Heart left ventricle (tissue), 13 donors: ENCODE results near the gene NSFL1C.

ENCODE experiments used
- POLR2A ChIP-seq, 2 donors: fragments of 450-650 bp; IDR thresholded peaks; one replicate each; pipeline ENCODE4 v1.6.1; 2017; ENCODE audit warnings: antibody characterized with exemption in 2 of 2, mild to moderate bottlenecking in 2 of 2, moderate library complexity in 2 of 2
- TF ChIP-seq, protein P1 (sequence below), 12 donors: fragments of 200-600 bp; sonication (generic) in 4 of 12; IDR thresholded peaks; one replicate each; pipeline versions ENCODE4 v1.5.0 to v1.8.0; 2018 to 2022; ENCODE audit warnings: antibody characterized with exemption in 12 of 12, mild to moderate bottlenecking in 5 of 12
- donor health status: ischemic (EF 13 %, LVEDD 7.1; RV severe dilation, severe dysfunction).
- donor health status: DM: no; HTN: yes; CAD: no.
- donor health status: DM: no; HTN: no; CAD: no.
- donor health status: ischemic (EF 25% LVEDD 6.9; RV normal size, moderate dysfunction).
- donor health status: ischemic (EF 25% LVEDD 5.7; RV mildly dilated, moderate dysfunction).
- donor health status: ischemic (EF 35%, LVEDD 5.7; RV mildly dilated, moderate dysfunction).
- donor health status: nonischemic (EF 11% LVEDD 7.7; RV severe dilation, severe dysfunction).
- donor health status: DM: yes; HTN: yes; CAD: no.
- donor health status: PGD.
- donor health status: ischemic (EF 29% LVEDD 5.4; RV normal size, mild dysfunction).
- donor health status: nonischemic (EF 23%, LVEDD 6.1; RV moderate dilation, normal function).

GRCh38 chr20:1440024-1440423 is 26.6 kb downstream of the NSFL1C start:
- TF ChIP-seq, protein P1, sequence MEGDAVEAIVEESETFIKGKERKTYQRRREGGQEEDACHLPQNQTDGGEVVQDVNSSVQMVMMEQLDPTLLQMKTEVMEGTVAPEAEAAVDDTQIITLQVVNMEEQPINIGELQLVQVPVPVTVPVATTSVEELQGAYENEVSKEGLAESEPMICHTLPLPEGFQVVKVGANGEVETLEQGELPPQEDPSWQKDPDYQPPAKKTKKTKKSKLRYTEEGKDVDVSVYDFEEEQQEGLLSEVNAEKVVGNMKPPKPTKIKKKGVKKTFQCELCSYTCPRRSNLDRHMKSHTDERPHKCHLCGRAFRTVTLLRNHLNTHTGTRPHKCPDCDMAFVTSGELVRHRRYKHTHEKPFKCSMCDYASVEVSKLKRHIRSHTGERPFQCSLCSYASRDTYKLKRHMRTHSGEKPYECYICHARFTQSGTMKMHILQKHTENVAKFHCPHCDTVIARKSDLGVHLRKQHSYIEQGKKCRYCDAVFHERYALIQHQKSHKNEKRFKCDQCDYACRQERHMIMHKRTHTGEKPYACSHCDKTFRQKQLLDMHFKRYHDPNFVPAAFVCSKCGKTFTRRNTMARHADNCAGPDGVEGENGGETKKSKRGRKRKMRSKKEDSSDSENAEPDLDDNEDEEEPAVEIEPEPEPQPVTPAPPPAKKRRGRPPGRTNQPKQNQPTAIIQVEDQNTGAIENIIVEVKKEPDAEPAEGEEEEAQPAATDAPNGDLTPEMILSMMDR (IDR thresholded peaks at IDR 0.05), result peak in 1 of 12 donors; percentile 12
- TF ChIP-seq POLR2A (IDR thresholded peaks at IDR 0.05), result no peak
